Measurements from ENCODE around the gene CEP104. TPM values are rescaled to one million over a fixed set of nuclear protein-coding genes. Genes with fewer than 3 reads are reported as not detected.

Gene CEP104
- total and polyA plus RNA-seq, 10 donors, result 4.5 to 49.4 (median 33.4) TPM

DNA sequence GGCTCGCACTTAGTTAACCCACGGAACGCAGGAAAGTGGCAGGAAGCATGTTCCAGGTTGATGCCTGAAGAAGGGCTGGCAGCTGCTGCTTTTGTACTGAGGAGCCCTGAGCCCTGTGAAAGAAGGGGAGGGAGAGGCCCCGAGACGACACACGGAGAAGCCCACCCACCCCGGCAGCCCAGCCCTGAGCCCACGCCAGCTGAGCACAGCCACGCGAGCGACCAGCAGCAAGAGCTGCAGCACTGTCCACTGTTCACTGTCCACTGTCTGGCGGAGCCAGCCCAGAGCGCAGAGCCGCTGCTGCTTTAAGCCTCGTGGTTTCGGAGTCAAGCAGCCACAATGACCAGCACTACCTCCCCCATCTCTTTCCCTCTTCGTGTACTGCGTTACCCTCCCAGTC is 66.1 kb downstream of the CEP104 start:
- intact Hi-C loops (cut with DNase I; ENCODE audit: low total_unique reads), result no loop called here
- 73 to 89% (median 87%) methylated on average over 11 to 18 of the region's 18 CpGs for WGBS, 5 donors

DNA sequence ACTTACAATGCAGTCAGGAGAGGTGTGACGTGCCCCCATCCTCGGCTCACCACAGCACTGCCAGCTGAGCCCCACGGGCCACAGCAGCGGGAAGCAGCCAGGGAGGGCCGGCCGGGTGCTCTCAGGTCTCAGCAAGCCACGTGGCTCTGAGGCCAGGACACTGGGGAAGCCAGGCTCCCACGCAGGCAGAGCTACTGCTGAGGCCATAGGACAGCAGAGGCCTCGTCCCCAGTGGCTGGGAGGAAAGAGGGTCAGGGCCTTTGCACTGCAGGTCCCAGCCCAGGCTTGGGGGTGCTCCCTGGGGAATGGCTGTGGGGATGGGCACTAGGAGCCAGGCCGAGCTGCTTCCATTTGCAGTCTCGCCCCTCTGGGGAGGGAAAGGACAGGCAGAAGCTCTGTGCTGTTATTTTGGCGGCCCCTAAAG is 66.5 kb downstream of the CEP104 start:
- Histone ChIP-seq H3K27me3 (replicated peaks in 1 of 7) (no peaks in the 10 kb centered on the region), H3K36me3 (peaks cover 0 to 81% (median 28%) of the 10 kb centered on the region in 6 donors), H3K9me3 (no peaks in the 10 kb centered on the region), H3K27ac (no peak overlapping the region), H3K4me3 (no peak overlapping the region), H3K4me1 (peaks cover 25 to 89% (median 54%) of the 10 kb centered on the region in 6 donors)
- intact Hi-C loops (cut with DNase I; ENCODE audit: low total_unique reads), result no loop called here
- 68 to 87% (median 79%) methylated on average over 7 to 12 of the region's 12 CpGs for WGBS, 5 donors
- peak; percentile 66 for DNase-seq
- TF ChIP-seq, protein P1, sequence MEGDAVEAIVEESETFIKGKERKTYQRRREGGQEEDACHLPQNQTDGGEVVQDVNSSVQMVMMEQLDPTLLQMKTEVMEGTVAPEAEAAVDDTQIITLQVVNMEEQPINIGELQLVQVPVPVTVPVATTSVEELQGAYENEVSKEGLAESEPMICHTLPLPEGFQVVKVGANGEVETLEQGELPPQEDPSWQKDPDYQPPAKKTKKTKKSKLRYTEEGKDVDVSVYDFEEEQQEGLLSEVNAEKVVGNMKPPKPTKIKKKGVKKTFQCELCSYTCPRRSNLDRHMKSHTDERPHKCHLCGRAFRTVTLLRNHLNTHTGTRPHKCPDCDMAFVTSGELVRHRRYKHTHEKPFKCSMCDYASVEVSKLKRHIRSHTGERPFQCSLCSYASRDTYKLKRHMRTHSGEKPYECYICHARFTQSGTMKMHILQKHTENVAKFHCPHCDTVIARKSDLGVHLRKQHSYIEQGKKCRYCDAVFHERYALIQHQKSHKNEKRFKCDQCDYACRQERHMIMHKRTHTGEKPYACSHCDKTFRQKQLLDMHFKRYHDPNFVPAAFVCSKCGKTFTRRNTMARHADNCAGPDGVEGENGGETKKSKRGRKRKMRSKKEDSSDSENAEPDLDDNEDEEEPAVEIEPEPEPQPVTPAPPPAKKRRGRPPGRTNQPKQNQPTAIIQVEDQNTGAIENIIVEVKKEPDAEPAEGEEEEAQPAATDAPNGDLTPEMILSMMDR (IDR thresholded peaks at IDR 0.05 in 8 of 11, conservative IDR thresholded peaks at IDR 0.05 in 3 of 11), result no peak
- peak in 1 of 3 donors; percentile 43 for TF ChIP-seq POLR2AphosphoS5 (IDR thresholded peaks at IDR 0.05)

More for the DNA sequence above, 66.1 kb downstream of the CEP104 start:
- no peaks in the 10 kb centered on the region for H3K9me3 ChIP-seq
- DNase-seq, result peak; percentile 64
- no peaks in the 10 kb centered on the region for H3K27me3 ChIP-seq (replicated peaks in 1 of 7)
- peaks cover 27 to 93% (median 57%) of the 10 kb centered on the region in 6 donors for H3K4me1 ChIP-seq
- H3K27ac ChIP-seq, result no peak overlapping the region
- H3K4me3 ChIP-seq, result no peak overlapping the region
- H3K36me3 ChIP-seq, result peaks cover 0 to 77% (median 25%) of the 10 kb centered on the region in 6 donors
- TF ChIP-seq POLR2AphosphoS5 (IDR thresholded peaks at IDR 0.05), result no peak
- TF ChIP-seq POLR2A (IDR thresholded peaks at IDR 0.05), result no peak
- TF ChIP-seq, protein P1 (IDR thresholded peaks at IDR 0.05 in 8 of 11, conservative IDR thresholded peaks at IDR 0.05 in 3 of 11), result no peak

DNA sequence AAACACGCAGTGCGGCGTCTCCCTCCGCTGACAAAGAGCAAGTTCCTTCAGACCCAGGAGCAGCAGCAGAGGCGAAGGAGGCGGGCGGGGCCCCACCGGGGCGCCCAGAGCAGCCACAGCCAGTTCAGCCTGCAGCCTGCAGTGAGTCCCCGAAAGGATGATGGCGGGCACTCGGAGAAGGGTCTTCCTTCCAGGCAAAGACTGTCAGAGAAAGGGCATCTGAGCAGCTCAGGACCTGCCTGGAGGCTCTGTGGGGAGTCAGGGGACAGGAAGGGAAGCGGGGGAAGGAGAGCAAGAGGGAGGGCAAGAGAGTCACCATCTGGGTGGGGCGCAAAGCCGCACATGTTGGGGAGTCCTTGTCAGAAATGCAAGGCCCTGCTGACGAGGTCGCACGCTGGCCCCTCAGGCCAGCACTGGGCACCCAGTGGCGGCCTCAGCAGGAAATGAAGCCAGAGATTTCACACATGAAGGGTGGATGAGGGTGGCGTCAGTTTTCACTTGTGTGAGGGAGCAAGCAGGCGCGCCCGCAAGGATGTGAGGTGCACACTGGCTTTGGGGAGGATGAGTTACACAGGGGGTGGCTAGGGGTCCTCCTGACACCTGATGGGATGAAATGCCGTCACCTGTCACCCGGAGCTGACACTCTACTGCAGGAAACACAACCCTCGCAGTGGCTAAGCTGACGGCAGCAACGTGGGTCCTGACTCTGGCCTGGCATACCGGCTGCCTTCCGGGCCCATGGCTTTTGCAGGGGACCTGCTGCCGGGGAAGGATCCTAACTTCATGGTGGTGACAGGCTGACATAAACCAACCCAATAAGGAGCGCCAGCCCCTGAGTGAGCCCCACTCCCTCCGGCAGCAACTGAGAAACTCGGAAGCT is 67.3 kb downstream of the CEP104 start:
- Histone ChIP-seq H3K27me3 (replicated peaks in 1 of 7) (no peaks in the 10 kb centered on the region), H3K27ac (no peak overlapping the region), H3K36me3 (peaks cover 0 to 90% (median 37%) of the 10 kb centered on the region in 6 donors), H3K4me1 (peaks cover 16 to 80% (median 49%) of the 10 kb centered on the region in 6 donors), H3K9me3 (no peaks in the 10 kb centered on the region), H3K4me3 (no peak overlapping the region)
- intact Hi-C loops (cut with DNase I; ENCODE audit: low total_unique reads), result no loop called here
- DNase-seq, result peak; percentile 62
- TF ChIP-seq POLR2AphosphoS5 (IDR thresholded peaks at IDR 0.05) (peak in 1 of 3 donors; percentile 16), POLR2A (IDR thresholded peaks at IDR 0.05) (no peak)
- TF ChIP-seq, protein P1 (IDR thresholded peaks at IDR 0.05 in 8 of 11, conservative IDR thresholded peaks at IDR 0.05 in 3 of 11), result no peak
- 88 to 94% (median 90%) methylated on average over 22 to 34 of the region's 34 CpGs for WGBS, 5 donors

DNA sequence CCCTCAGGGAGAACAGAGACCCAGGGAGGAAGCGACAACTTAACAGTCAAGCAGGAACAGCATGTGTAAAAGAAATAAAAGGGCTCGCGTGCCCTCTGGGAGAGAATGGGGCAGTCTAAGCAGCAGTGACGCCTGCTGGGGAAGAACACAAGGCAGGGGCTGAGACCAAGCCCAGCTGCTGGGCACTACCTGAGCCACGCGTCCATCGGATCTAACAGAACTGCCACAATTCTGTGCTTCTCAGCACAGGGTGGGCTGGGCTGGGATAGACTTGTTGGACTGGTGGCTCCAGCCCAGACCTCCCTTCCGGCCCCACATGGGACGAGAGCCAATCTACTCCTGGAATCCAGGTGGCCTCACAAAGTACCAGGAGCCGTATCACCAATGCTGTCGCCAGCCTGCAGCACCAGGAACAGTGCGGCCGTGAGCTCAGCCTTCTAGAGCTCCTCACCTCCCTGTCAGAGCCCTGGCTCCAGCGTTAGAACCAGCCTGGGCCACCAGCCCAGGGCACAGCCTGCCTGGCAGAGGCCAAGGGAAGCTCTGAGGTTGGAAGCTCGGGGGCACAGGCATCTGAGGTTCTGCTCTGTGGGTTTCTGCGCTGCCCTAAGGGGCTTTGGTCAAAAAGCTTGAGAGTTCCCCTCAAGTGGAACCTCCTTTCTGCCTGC is 68.1 kb downstream of the CEP104 start:
- H3K27me3 ChIP-seq (replicated peaks in 1 of 7), result no peaks in the 10 kb centered on the region
- no peak overlapping the region for H3K4me3 ChIP-seq
- H3K27ac ChIP-seq, result no peak overlapping the region
- WGBS, 5 donors, result 79 to 94% (median 91%) methylated on average over 9 to 16 of the region's 16 CpGs
- peaks cover 0 to 97% (median 44%) of the 10 kb centered on the region in 6 donors for H3K36me3 ChIP-seq
- no peak for TF ChIP-seq POLR2A (IDR thresholded peaks at IDR 0.05)
- TF ChIP-seq POLR2AphosphoS5 (IDR thresholded peaks at IDR 0.05), result no peak
- TF ChIP-seq, protein P1 (IDR thresholded peaks at IDR 0.05 in 8 of 11, conservative IDR thresholded peaks at IDR 0.05 in 3 of 11), result no peak
- intact Hi-C loops (cut with DNase I; ENCODE audit: low total_unique reads), result no loop called here
- peaks cover 8 to 73% (median 41%) of the 10 kb centered on the region in 6 donors for H3K4me1 ChIP-seq
- DNase-seq, result no peak
- H3K9me3 ChIP-seq, result no peaks in the 10 kb centered on the region

Data from spleen (tissue), 11 donors.